Measurements from ENCODE around the gene KIF12. TPM values are rescaled to one million over a fixed set of nuclear protein-coding genes. Genes with fewer than 3 reads are reported as not detected.

KIF12 gene
- total and polyA plus RNA-seq, 2 donors (not counting 1 experiment from before 2014, with no cell fraction given) = not detected

GRCh38 chr9:114096866-114097612 is 2.1 kb downstream of the KIF12 start:
- H3K79me2 ChIP-seq (ENCODE audit: control insufficient read depth, insufficient read depth, low read length) = no peaks in the 10 kb centered on the region
- intact Hi-C loops (cut with micrococcal nuclease) = no loop called here
- no peak overlapping the region for H3K9ac ChIP-seq (ENCODE audit: low read length)
- CTCF ChIA-PET = no interaction called here
- peaks cover 41% of the 10 kb centered on the region for H3K27me3 Mint-ChIP-seq
- DNase-seq = no peak
- no peaks in the 10 kb centered on the region for H4K20me1 ChIP-seq (ENCODE audit: control insufficient read depth, insufficient read depth, low read length, poor library complexity, severe bottlenecking)
- WGBS (ENCODE audit: insufficient coverage) = 66% methylated on average over 6 of the region's 14 CpGs
- H3K27ac Mint-ChIP-seq = no peak overlapping the region
- peaks cover 2% of the 10 kb centered on the region for H3K9me3 Mint-ChIP-seq (ENCODE audit: insufficient read depth)
- TF ChIP-seq EZH2 (IDR thresholded peaks at IDR 0.05; ENCODE audit: borderline replicate concordance, insufficient read depth, low read depth, low read length, poor library complexity, severe bottlenecking) (no peak), CTCF (IDR thresholded peaks at IDR 0.05) (no peak)
- H3K4me1 Mint-ChIP-seq = peaks cover 8% of the 10 kb centered on the region
- POLR2A ChIA-PET = no interaction called here
- no peak overlapping the region for H3K4me3 ChIP-seq (ENCODE audit: control extremely low read depth in 1 of 5, extremely low read depth in 1 of 5, insufficient read depth in 1 of 5, low read depth in 2 of 5, low read length in 4 of 5)
- peaks cover 0 to 13% (median 0%) of the 10 kb centered on the region in 3 donors for H3K9me3 ChIP-seq (ENCODE audit: control extremely low read depth in 1 of 3, control insufficient read depth in 2 of 3, insufficient read depth in 1 of 3, low read length in 2 of 3)
- H3K4me1 ChIP-seq (ENCODE audit: control insufficient read depth in 2 of 2, insufficient read depth in 2 of 2, low read length in 2 of 2) = peaks cover 5 to 6% of the 10 kb centered on the region in 2 donors
- H3K4me3 Mint-ChIP-seq = peak overlapping the region; percentile 64
- no peak overlapping the region for H3K27ac ChIP-seq (ENCODE audit: low read length in 2 of 2)
- H3K36me3 ChIP-seq (replicated peaks in 1 of 2; ENCODE audit: control extremely low read depth in 1 of 2, control insufficient read depth in 1 of 2, extremely low read depth in 1 of 2, insufficient read depth in 2 of 2, low read length in 1 of 2) = no peaks in the 10 kb centered on the region
- H3K27me3 ChIP-seq (replicated peaks in 1 of 4; ENCODE audit: control extremely low read depth in 1 of 4, control insufficient read depth in 3 of 4, insufficient read depth in 4 of 4, low read length in 3 of 4) = peaks cover 0 to 25% (median 5%) of the 10 kb centered on the region in 4 experiments
- no peak for ATAC-seq (ENCODE audit: low read depth)
- no peak overlapping the region for H2AFZ ChIP-seq (ENCODE audit: insufficient read depth, low read depth, low read length, poor library complexity, severe bottlenecking)
- H3K4me2 ChIP-seq (replicated peaks; ENCODE audit: low read depth, low read length, poor library complexity, severe bottlenecking) = peak overlapping the region; percentile 74

GRCh38 chr9:114096041-114096511 is 3.0 kb downstream of the KIF12 start:
- POLR2A ChIA-PET = no interaction called here
- Mint-ChIP-seq H3K9me3 (ENCODE audit: insufficient read depth) (no peaks in the 10 kb centered on the region), H3K27ac (no peak overlapping the region), H3K4me3 (peak overlapping the region; percentile 2), H3K27me3 (peaks cover 37% of the 10 kb centered on the region), H3K4me1 (peaks cover 8% of the 10 kb centered on the region)
- no peaks in the 10 kb centered on the region for H3K36me3 ChIP-seq (replicated peaks in 1 of 2; ENCODE audit: control extremely low read depth in 1 of 2, control insufficient read depth in 1 of 2, extremely low read depth in 1 of 2, insufficient read depth in 2 of 2, low read length in 1 of 2)
- no peaks in the 10 kb centered on the region for H4K20me1 ChIP-seq (ENCODE audit: control insufficient read depth, insufficient read depth, low read length, poor library complexity, severe bottlenecking)
- no peak overlapping the region for H3K4me2 ChIP-seq (replicated peaks; ENCODE audit: low read depth, low read length, poor library complexity, severe bottlenecking)
- H3K9me3 ChIP-seq (ENCODE audit: control extremely low read depth in 1 of 3, control insufficient read depth in 2 of 3, insufficient read depth in 1 of 3, low read length in 2 of 3) = peaks cover 0 to 8% (median 0%) of the 10 kb centered on the region in 3 donors
- peaks cover 0 to 25% (median 5%) of the 10 kb centered on the region in 4 experiments for H3K27me3 ChIP-seq (replicated peaks in 1 of 4; ENCODE audit: control extremely low read depth in 1 of 4, control insufficient read depth in 3 of 4, insufficient read depth in 4 of 4, low read length in 3 of 4)
- H3K27ac ChIP-seq (ENCODE audit: low read length in 2 of 2) = no peak overlapping the region
- ATAC-seq (ENCODE audit: low read depth) = no peak
- DNase-seq = no peak
- CTCF ChIA-PET = interaction anchor here (1.4 kb wide), 1 partner anchor 13 kb away, joined by 5 read pairs; no protein-coding TSS in a partner anchor
- peaks cover 5 to 6% of the 10 kb centered on the region in 2 donors for H3K4me1 ChIP-seq (ENCODE audit: control insufficient read depth in 2 of 2, insufficient read depth in 2 of 2, low read length in 2 of 2)
- no peaks in the 10 kb centered on the region for H3K79me2 ChIP-seq (ENCODE audit: control insufficient read depth, insufficient read depth, low read length)
- no peak overlapping the region for H2AFZ ChIP-seq (ENCODE audit: insufficient read depth, low read depth, low read length, poor library complexity, severe bottlenecking)
- 84% methylated on average over 8 of the region's 9 CpGs for WGBS (ENCODE audit: insufficient coverage)
- H3K9ac ChIP-seq (ENCODE audit: low read length) = no peak overlapping the region
- no peak overlapping the region for H3K4me3 ChIP-seq (ENCODE audit: control extremely low read depth in 1 of 5, extremely low read depth in 1 of 5, insufficient read depth in 1 of 5, low read depth in 2 of 5, low read length in 4 of 5)
- intact Hi-C loops (cut with micrococcal nuclease) = no loop called here
- TF ChIP-seq EZH2 (IDR thresholded peaks at IDR 0.05; ENCODE audit: borderline replicate concordance, insufficient read depth, low read depth, low read length, poor library complexity, severe bottlenecking) = no peak
- TF ChIP-seq CTCF (IDR thresholded peaks at IDR 0.05) = no peak
